ENCODE measurements around the gene ACSM3.

- TF ChIP-seq CTCF (IDR thresholded peaks at IDR 0.05), result no peak
- no peak for TF ChIP-seq POLR2A (IDR thresholded peaks at IDR 0.05)
Observed at GRCh38 chr16:20763461-20764232, at the start of gene ACSM3.
